A673 (cell line): Measurements from ENCODE around the gene OVAAL.

Source experiments
- EZH2 ChIP-seq: fragments of 200-600 bp; sonication (generic); IDR thresholded peaks from 2 replicates; pipeline ENCODE4 v1.6.1; 2017; ENCODE audit warnings: borderline replicate concordance, low read depth, mild to moderate bottlenecking, mixed read lengths, antibody characterized with exemption, low read length; ENCODE audit not compliant: poor library complexity, severe bottlenecking
- TF ChIP-seq, protein P1 (sequence below): fragments of 300-800, 200-600 bp; sonication (generic); conservative IDR thresholded peaks from 2 replicates; pipeline ENCODE4 v1.5.1; 2017; ENCODE audit warnings: low read depth, mild to moderate bottlenecking, antibody characterized with exemption, low read length, moderate library complexity, mixed read lengths

DNA sequence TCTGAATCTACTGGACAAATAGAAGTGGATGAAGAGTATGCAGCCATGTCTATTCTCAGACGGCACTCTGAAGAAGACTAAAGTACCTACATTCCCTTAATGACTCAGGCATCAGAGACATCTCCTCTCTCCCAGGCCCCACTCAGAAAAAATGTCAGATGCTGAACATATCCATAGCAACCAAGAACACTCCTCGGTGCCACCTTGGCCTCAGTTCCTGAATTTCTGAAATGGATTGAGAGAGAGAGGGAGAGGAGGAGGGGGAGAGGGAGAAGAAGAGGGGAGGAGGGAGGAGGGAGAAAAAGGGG, 16.0 kb upstream of the OVAAL start:
- TF ChIP-seq, protein P1, sequence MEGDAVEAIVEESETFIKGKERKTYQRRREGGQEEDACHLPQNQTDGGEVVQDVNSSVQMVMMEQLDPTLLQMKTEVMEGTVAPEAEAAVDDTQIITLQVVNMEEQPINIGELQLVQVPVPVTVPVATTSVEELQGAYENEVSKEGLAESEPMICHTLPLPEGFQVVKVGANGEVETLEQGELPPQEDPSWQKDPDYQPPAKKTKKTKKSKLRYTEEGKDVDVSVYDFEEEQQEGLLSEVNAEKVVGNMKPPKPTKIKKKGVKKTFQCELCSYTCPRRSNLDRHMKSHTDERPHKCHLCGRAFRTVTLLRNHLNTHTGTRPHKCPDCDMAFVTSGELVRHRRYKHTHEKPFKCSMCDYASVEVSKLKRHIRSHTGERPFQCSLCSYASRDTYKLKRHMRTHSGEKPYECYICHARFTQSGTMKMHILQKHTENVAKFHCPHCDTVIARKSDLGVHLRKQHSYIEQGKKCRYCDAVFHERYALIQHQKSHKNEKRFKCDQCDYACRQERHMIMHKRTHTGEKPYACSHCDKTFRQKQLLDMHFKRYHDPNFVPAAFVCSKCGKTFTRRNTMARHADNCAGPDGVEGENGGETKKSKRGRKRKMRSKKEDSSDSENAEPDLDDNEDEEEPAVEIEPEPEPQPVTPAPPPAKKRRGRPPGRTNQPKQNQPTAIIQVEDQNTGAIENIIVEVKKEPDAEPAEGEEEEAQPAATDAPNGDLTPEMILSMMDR, result no peak
- TF ChIP-seq EZH2, result no peak
